Endometrium (tissue), 2 donors: ENCODE data around the gene LRIT2.

Experiments used
- FAIRE-seq: peaks from 2 replicates; lab custom pipeline; 2012; peaks lifted over from hg19 to GRCh38; lab: Jason Lieb, UNC
- donor health status: control.
- donor health status: control.

The LRIT2 gene, protein sequence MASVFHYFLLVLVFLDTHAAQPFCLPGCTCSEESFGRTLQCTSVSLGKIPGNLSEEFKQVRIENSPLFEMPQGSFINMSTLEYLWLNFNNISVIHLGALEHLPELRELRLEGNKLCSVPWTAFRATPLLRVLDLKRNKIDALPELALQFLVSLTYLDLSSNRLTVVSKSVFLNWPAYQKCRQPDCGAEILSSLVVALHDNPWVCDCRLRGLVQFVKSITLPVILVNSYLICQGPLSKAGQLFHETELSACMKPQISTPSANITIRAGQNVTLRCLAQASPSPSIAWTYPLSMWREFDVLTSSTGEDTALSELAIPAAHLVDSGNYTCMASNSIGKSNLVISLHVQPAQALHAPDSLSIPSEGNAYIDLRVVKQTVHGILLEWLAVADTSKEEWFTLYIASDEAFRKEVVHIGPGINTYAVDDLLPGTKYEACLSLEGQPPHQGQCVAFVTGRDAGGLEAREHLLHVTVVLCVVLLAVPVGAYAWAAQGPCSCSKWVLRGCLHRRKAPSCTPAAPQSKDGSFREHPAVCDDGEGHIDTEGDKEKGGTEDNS

GRCh38 chr10:84225427-84226173, at the start of gene LRIT2:
TSS of gene LRIT2 (minus strand) at chr10:84225544. CDS start at chr10:84225520, 24 bp downstream.
- no peak for FAIRE-seq

- no peak for FAIRE-seq
Measured at GRCh38 chr10:84270708-84271107, 45.4 kb upstream of the LRIT2 start.

DNA sequence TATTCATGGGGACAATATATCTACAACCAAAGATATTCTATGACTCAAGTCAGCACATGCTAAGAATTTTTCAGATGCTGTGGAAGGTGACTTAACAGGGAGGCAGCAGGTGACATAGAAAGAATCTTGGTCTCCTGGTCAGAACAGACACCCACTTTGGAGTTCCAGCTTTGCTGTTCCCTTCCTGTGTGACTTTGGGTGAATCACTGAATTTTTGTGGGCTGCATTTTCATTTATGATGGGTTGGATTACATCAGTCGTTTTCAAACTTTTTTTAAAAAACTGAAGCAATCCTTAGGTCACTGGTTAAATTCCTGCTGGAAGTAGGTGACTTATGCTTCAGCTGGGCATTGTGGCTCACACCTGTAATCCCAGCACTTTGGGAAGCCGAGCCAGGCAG, 44.4 kb upstream of the LRIT2 start:
- FAIRE-seq, result no peak

GRCh38 chr10:84269162-84269561, 43.8 kb upstream of the LRIT2 start:
- no peak for FAIRE-seq

DNA sequence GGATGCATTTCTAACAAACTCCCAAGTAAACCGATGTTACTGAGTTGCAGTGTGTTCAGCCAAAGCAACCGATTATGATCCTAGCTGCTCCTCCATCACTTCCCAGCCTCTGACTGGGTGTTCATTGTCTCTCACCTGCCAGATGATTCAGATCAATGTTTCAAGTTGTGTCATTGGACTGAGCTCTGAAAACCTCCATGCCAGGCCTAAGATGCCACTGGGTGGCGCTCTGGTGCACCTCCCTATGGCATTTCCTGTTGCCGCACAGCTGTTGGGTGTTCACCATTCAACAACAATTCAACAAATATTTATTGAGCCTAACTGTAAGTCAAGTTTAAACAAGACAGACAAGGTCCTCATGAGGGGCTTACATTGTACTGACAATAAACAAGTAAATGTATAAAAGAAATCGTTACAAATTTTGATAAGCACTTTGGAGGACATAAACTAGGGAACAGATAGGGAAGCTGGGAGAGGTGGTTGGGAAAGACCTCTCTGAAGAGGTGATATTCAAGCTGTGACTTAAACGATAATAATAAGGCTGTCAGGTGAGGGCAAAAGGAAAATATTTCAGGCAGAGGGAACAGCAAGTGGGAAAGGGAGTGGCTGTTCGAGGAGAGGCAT, 42.3 kb upstream of the LRIT2 start:
- no peak for FAIRE-seq

DNA sequence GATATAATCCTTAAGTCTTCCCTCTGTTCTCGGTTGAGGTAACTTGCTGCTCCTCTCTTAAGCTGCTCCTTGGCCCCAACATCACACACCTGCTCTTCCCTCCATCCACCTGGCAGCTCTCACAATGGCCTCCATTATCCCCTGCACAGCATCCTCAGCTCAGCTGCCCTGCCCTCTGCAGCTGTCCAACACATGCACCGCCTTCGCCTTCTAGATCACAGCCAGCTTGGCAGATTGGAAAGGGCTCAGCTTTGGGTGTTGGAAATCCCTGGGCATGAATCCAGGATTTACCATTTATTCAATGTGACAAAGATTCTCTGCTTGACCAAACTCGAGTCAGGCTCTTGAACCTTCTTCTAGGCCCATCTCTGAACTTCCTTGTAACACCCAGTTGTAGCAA, 40.1 kb upstream of the LRIT2 start:
- FAIRE-seq, result no peak

GRCh38 chr10:84264611-84265141, 39.3 kb upstream of the LRIT2 start:
- FAIRE-seq, result no peak

GRCh38 chr10:84263716-84264115, 38.4 kb upstream of the LRIT2 start:
- FAIRE-seq, result no peak

DNA sequence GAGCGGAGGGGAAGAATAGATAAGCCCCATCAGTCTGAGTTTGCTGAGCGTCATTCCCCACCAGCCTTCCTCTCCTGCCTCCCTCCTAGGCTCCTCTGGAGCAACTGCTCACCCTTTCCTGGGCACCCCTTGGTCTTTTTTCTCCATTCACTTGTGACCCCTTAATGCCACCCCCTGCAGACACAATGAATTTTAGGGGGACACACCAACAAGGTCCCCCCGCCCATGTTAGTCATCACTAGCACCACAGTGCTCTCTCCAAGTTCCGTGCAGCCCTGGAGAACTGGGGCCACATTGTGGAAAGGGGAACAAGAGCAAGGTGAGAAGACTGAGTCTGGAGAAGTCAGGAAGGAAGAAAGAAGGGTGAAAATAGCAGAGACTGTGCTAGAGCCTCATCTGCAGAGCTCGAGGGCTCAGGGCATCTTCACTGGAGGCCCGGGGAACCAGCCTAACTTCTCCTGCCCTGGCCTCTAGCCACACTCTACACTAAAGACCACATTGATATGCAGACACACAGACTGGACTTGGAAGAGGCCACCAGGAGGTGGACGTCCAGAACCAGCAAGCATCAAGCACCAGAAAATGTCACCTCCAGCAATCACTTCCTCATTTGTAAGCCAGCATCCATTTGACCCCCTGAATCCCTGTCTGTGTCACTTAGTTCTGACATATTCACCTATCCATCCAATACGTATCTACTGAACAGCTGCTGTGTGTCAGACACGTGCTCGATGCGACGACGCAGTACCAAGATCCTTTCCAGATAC, 37.0 kb upstream of the LRIT2 start:
- FAIRE-seq, result no peak

GRCh38 chr10:84261236-84261915, 36.0 kb upstream of the LRIT2 start:
- no peak for FAIRE-seq

GRCh38 chr10:84258034-84258695, 32.8 kb upstream of the LRIT2 start:
- no peak for FAIRE-seq

GRCh38 chr10:84257343-84258020, 32.1 kb upstream of the LRIT2 start:
- FAIRE-seq, result no peak

DNA sequence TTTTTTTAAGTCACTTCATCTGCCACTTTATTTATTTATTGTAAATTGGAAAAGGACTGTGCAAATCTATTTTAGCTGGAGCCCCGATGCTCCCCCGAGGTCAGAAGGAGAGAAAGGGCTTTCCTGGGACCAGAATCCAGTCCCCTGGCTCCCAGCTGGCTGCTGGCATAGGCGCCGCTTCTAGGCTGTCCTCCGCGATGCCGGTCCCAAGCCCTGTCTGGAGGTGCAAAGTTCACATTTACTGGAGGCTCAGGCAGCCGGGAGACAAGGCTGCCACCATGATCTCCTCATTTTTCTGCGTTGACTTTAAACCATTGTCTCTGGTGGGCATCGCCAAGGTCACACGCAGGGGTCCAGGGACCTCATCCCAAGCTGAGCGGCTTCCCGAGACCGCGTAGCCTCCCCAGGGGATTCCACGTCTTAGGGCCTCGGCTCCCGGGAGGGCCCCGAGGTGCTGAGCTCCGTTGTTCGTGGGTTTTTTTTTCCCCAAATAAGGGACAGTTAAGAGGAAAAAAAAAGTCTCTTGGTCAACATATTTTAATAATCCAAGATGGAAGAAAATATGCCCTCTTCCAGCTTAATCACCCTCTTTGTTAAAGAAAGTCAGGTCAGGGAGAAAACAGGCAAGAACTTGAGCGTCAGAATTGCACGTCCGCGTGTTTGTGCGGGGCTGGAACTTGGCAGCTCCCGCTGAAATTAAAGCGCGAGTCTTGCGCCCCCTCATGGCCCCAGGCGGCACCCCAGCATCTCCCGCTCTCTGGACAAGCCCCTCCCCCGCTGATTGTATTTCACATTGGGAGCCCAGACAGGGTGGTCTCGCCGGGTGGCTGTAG, 31.4 kb upstream of the LRIT2 start:
- FAIRE-seq, result no peak

DNA sequence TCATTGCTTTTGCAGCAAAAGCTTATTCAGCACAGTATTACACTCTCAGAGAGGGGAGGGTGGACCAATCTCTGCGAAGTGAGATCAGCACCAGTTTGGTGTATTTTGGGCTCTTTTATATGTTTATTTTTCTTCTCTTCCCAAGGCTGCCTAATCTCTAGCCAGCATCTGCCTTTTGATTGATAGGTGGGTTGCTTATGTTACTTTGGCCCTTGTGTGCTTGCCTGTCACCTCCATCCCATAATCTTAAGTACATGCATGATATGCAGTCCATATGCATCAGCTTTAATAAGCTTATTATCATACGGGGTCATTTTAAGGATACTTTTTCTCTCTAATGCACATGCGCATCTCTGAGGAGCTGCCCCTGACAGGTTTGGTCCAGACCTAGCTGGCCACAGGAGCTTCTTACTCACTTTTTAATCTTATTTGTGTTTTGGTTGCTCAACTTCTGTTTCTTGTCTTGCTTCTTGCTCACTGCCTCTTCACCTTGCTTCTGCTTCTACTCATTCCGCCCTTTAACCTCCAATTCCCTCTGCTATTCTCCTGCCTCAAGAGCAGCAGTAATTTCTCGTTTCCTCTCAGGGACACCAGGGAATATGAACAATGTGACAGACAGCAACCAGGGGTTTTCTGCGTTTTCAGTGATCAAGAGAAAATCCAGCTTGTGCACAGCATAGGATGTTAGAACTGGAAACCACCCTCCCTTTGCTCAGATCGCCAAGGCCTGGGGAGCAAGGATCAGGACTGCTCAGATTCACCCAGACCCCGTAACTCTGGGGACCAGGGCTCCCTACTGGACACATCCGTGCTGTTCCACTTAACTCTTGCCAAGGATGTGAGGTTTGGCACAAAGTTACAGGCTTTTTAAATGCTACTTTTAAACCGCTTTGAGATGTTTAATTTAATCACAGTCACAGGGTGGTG, 29.5 kb upstream of the LRIT2 start:
- FAIRE-seq, result no peak

DNA sequence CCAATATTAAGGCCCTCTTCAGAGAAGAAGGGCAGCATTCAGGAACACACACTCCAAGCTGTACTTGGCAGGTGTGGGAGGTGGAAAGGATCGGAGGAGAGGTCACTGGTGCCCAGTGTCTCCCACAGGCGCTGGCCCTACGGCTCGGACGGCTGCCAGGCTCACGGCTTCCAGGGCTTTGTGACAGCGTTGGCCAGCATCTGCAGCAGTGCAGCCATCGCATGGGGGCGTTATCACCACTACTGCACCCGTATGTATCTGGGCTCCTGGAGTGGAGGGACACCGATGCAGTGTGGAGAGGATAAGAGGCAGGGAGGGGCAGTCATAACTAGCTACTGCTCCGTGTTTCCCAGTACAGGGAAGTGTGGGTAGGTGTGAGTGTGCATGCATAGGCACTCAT, 23.4 kb upstream of the LRIT2 start:
- no peak for FAIRE-seq

DNA sequence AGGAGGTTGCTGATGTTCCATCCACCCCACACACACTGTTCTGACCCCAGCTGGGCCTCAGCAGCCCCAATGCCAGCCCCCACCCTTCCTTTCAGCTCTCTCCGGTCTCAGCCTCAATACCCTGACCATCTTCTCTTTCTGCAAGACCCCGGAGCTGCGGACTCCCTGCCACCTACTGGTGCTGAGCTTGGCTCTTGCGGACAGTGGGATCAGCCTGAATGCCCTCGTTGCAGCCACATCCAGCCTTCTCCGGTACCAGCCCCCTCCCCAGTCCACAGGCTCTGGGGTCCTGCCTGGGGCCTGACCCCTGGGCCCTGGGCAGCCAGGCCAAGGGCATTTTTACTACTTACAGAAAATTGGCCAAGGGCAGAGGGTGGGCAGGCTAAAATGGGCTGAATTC, 22.2 kb upstream of the LRIT2 start:
- FAIRE-seq, result no peak

DNA sequence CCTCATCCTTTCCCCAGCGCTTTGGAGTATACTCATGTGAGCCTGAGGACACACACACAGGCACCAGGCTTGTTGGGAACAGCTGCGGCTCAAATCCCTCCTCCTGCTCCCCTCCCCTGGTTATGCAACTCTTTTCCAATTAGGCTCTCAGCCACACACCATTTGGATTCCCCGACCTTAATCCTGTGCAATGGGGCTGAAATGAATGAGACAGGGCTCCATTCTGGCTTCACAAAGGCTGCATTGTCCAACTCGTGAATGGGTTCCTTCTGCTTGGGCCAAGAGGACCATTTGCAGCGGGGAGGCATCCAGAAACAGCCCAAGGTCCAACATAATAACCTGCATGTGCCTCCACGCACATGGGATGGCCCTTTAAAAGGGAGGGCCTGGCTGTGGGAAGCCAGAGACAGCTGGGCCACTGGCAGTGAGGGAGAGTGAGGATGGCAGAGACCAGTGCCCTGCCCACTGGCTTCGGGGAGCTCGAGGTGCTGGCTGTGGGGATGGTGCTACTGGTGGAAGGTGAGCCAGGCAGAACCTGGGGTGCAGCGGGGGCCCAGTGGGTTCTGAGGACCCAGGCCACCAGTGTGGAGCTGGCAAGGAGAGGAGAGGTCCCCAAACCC, 19.4 kb upstream of the LRIT2 start, which contains the start of gene RGR:
Gene RGR, plus strand, starts transcription at position 403 of the 620 bp plus-strand sequence. Its CDS starts 38 bp downstream, at position 441.
- no peak for FAIRE-seq
